COLO668 (cell line): ENCODE data around the gene TASL.
"Not testable (repeated sequence)": the region's sequence is repeated elsewhere in the genome, so short reads cannot be mapped to it uniquely, and the experiment has no call there.

ENCODE experiments used
- DNase-seq: peaks from one replicate; lab custom pipeline; 2025; ENCODE audit not compliant: unreplicated experiment; lab: John Stamatoyannopoulos, UW

Gene TASL

GRCh38 chrX:30580641-30581040, 3.1 kb upstream of the TASL start:
- no peak for DNase-seq

GRCh38 chrX:30576881-30577280, 685 bp downstream of the TASL start:
- no peak for DNase-seq

- DNase-seq, result no peak
Observed at GRCh38 chrX:30573125-30573524, 4.4 kb downstream of the TASL start.

GRCh38 chrX:30572678-30573077, 4.9 kb downstream of the TASL start:
- DNase-seq, result no peak

GRCh38 chrX:30572004-30572403, 5.6 kb downstream of the TASL start:
- DNase-seq, result no peak

- DNase-seq, result no peak
Observed at GRCh38 chrX:30570505-30570904, 7.1 kb downstream of the TASL start.

GRCh38 chrX:30568136-30568535, 9.4 kb downstream of the TASL start:
- DNase-seq, result no peak

- not testable (repeated sequence) for DNase-seq
Observed at GRCh38 chrX:30563070-30563469, 14.5 kb downstream of the TASL start.

GRCh38 chrX:30561191-30561590, 16.4 kb downstream of the TASL start:
- DNase-seq, result no peak

- DNase-seq, result no peak
Observed at GRCh38 chrX:30538271-30538670, 39.3 kb downstream of the TASL start.

GRCh38 chrX:30533835-30534234, 43.7 kb downstream of the TASL start:
- DNase-seq, result no peak

GRCh38 chrX:30533266-30533665, 44.3 kb downstream of the TASL start:
- no peak for DNase-seq

- DNase-seq, result no peak
Observed at GRCh38 chrX:30530606-30531005, 47.0 kb downstream of the TASL start.

GRCh38 chrX:30525732-30526131, 51.8 kb downstream of the TASL start:
- DNase-seq, result no peak

- DNase-seq, result no peak
Observed at GRCh38 chrX:30521440-30522182, 56.0 kb downstream of the TASL start.

- no peak for DNase-seq
Observed at GRCh38 chrX:30513284-30513683, 64.3 kb downstream of the TASL start.
